Natural killer cell treated with Interleukin-12 subunit alpha and Interleukin-12 subunit beta and Interleukin-15 and Interleukin-18, amount 100 ng/mL, for 72 hours (primary cell): Measurements from ENCODE around the gene P2RY2. TPM values are rescaled to one million over a fixed set of nuclear protein-coding genes. Genes with fewer than 3 reads are reported as not detected.
"Not testable (repeated sequence)": the region's sequence is repeated elsewhere in the genome, so short reads cannot be mapped to it uniquely, and the experiment has no call there.

Source experiments
- ATAC-seq, 2 donors: fragments of 150-1000 bp; cut with Tn5 transposase in 1 of 2; sonication (Bioruptor Pico), chemical (Tn5 transposase) in 1 of 2; 2 replicates each; pipeline ENCODE4 v1.10.0; 2021
- DNase-seq: peaks from one replicate; pipeline ENCODE4 v3.0.0; 2022; ENCODE audit warnings: low spot score
- H3K27ac Mint-ChIP-seq, 2 donors: 1 replicate in 1 of 2; 2 replicates in 1 of 2; pipeline ENCODE4 v1.8.0; 2022; ENCODE audit warnings: mixed read lengths in 2 of 2, mild to moderate bottlenecking in 1 of 2, moderate library complexity in 1 of 2
- H3K27me3 Mint-ChIP-seq, 2 donors: 1 replicate in 1 of 2; 2 replicates in 1 of 2; pipeline ENCODE4 v1.8.0; 2022; ENCODE audit warnings: mixed read lengths in 2 of 2
- H3K36me3 Mint-ChIP-seq: one replicate; pipeline ENCODE4 v1.8.0; 2022; ENCODE audit warnings: mixed read lengths
- H3K4me1 Mint-ChIP-seq, 2 donors: 1 replicate in 1 of 2; 2 replicates in 1 of 2; pipeline ENCODE4 v1.8.0; 2022; ENCODE audit warnings: low read depth in 2 of 2, mixed read lengths in 2 of 2, mild to moderate bottlenecking in 1 of 2
- H3K4me3 Mint-ChIP-seq: one replicate; pipeline ENCODE4 v1.8.0; 2022; ENCODE audit warnings: mixed read lengths
- H3K9me3 Mint-ChIP-seq: 2 replicates; pipeline ENCODE4 v1.8.0; 2022; ENCODE audit warnings: mixed read lengths
- total RNA-seq, 2 donors: library from RNA; stranded (reverse); gene quantifications; one replicate each; pipeline ENCODE4 v1.2.3, GENCODE V29; 2022

Gene P2RY2
- total RNA-seq, 2 donors from 2014 or later, result 0.20 TPM; not detected in 1

DNA sequence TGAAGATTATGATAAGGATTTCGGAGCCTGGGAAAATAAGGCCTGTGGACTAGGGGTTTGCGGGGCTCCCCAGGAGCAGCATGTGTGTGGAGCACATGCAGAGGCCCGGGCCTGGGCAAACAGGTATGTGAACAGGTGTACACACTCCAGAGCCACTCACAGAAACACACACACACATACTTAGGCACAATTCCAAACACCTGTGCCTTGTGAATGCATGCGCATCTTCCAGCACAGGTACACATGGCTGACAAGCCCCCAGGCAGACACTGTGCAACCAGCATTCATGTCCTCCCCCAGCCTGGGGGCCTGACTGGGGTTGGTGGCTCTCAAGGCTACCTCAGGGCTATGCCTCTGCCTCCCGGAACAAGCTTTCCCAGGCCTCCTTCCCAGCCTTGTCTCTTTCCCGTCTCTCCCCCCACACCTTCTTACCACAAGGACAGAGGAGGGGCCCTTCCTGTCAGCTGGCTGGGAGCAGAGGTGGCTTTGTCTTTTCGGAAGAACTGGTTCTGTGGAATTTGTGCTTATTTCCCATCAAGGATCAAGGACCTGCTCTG lies 51.5 kb downstream of the P2RY2 start:
- H3K9me3 Mint-ChIP-seq, result no peaks in the 10 kb centered on the region
- peaks cover 13 to 22% of the 10 kb centered on the region in 2 donors for H3K27me3 Mint-ChIP-seq
- H3K36me3 Mint-ChIP-seq, result no peaks in the 10 kb centered on the region
- no peak overlapping the region for H3K27ac Mint-ChIP-seq
- DNase-seq, result peak; percentile 51
- peaks cover 0 to 3% of the 10 kb centered on the region in 2 donors for H3K4me1 Mint-ChIP-seq
- ATAC-seq, result no peak
- no peak overlapping the region for H3K4me3 Mint-ChIP-seq

DNA sequence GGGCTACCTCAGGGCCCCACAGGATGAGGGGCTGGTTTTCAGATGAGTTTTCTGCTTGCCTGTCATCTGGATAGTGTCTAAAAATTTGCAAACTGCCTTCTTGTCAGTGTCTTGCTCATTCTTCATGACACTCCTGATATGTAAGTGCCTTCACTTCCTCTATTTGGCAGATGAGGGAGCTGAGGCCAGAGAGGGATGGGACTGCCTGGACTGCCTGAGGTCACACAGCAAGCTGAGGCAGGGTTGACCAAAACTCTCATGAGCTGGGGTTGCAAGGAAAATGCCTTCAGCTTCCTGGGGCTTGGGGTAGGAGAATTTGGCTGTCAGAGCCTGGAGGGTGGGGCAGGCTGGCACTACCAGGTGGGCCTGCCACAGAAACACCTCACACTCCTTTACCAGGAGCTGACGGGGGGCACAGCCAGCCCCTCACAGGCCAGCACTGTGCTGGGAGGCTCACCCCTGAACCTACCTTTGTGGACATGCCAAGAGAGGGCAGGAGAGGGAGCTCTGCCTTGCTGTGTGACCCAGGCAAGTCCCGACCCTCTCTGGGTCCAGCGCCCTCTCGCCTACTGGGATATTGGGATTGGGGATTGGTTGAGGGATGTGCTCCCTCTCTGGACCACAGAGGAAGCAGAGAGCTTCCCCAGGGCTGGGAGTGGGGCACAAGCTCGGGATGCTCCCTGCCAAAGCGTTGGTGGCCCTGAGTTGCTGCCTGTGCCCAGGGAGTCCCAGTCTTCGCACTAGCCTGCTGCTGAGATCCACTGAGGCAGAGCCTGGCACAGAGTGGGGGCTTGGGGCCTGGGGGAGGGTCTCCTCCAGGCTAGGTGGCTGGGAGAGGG lies 52.2 kb downstream of the P2RY2 start:
- no peak overlapping the region for H3K4me3 Mint-ChIP-seq
- H3K4me1 Mint-ChIP-seq, result no peaks in the 10 kb centered on the region
- peaks cover 7 to 15% of the 10 kb centered on the region in 2 donors for H3K27me3 Mint-ChIP-seq
- H3K36me3 Mint-ChIP-seq, result no peaks in the 10 kb centered on the region
- DNase-seq (peak; percentile 39), ATAC-seq (no peak)
- no peak overlapping the region for H3K27ac Mint-ChIP-seq
- no peaks in the 10 kb centered on the region for H3K9me3 Mint-ChIP-seq

DNA sequence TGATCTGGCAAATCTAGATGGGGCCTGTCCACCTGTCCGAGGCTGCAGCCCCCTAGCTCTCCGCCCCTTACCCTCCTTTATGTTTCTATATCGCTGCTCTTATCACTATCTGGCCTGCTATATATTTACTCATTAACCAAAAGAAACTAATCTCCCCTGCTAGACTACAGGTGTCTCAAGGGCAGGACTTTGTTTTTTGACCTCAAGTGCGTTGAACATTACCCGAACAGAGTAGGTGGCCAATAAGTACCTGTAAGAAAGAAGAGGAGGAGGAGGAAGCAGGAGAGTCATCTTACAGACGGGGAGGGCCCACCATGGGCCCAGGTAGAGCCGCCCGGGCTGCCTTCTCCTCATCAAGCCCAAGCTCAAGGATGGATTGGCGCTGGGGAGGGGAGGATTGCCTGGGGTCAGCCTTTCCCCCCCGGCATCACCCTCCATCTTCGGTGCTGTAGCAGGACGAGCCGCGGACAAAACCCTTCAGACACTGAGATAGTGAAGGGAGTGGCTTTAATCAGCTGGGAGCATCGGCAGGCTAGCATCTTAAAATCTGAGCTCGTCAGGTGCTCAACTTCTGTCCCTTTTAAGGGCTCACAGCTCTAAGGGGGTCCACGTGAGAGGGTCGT lies 52.9 kb downstream of the P2RY2 start:
- Mint-ChIP-seq H3K36me3 (no peaks in the 10 kb centered on the region), H3K27me3 (peaks cover 7 to 10% of the 10 kb centered on the region in 2 donors), H3K4me1 (no peaks in the 10 kb centered on the region), H3K9me3 (no peaks in the 10 kb centered on the region), H3K4me3 (no peak overlapping the region), H3K27ac (no peak overlapping the region)
- ATAC-seq (no peak), DNase-seq (peak; percentile 58)

DNA sequence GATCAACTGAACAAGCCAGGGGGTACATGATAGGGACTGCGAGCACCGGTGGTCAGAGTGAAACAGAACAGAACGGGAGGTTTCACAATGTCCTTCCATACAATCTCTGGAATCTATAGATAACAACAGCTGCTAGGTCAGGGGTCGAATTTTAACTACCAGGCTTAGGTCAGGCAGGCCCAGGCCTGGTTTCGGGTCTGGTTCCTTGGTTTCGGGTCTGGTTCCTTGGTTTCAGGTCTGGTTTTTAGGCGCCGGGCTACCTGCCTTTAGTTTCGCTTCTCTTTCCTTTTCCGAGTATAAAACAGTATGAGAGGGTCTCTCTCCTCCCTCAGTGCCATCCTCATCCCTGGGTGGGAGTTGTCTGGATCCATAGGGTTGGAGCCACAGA lies 53.4 kb downstream of the P2RY2 start:
- not testable (repeated sequence) for H3K9me3 Mint-ChIP-seq, H3K4me3 Mint-ChIP-seq, H3K27ac Mint-ChIP-seq, ATAC-seq, H3K27me3 Mint-ChIP-seq, DNase-seq, H3K4me1 Mint-ChIP-seq, H3K36me3 Mint-ChIP-seq

DNA sequence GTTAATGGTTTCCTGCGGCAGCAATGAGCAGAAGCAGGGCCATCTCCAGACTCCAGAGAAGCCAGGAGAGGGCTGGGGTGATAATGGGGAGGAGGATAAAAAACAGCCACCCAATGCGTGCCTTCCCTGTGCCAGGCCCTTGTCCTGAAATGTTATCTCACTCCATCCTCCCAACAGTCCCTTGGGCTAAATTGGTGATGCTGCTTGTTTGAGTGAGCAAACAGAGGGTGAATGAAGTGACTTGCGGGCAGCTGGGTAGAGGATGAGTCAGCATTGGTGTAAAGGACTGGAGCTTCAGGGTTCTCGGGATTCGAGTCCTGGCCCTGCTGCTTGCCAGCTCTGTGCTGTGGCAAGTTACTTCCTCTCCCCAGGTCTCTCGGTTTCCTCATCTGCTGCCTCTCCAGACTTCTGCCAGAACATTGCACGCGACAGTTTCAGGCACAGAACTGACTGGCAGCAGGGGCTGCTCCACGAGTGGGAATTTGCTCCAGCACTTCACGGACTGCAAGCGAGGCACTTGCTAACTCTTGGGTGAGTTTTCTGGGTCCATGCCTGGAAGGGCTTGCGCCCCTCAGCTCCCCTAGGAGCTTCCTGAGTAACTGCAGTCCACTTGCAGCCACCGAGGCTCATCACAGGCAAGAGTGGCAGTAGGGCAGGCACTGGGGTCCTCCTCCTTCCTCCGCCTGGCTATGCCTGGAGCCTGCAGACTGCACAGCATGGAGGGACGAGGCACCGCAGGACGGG lies 54.0 kb downstream of the P2RY2 start, which contains the start of gene P2RY6:
Gene P2RY6, plus strand, starts transcription at position 403 of the 744 bp plus-strand sequence. CDS start 24,181 bp downstream, outside the sequence.
- Mint-ChIP-seq H3K4me1 (no peaks in the 10 kb centered on the region), H3K27ac (no peak within 1 kb of the TSS), H3K4me3 (no peak within 1 kb of the TSS), H3K27me3 (peaks cover 7 to 8% of the 10 kb centered on the region in 2 donors), H3K36me3 (no peaks in the 10 kb centered on the region), H3K9me3 (no peaks in the 10 kb centered on the region)
- no peak for ATAC-seq
- peak; percentile 44 for DNase-seq

DNA sequence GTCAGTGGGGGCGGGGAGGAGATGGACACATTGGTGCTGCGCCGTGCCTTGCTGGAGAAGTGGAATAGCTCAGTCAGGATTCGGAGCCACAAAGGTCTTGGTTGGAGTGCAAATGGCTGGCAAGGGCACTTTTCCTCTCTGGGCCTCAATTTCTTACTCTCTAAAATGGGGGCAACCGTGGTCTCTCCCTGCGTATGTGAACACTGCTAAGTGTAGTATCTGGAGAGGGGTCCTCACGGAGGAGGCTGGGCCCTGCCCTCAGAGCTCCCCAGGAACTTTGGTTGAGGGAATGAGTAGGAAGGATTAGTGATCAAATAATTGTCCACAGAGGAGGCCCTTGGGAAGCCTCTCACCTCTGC lies 54.6 kb downstream of the P2RY2 start:
- H3K36me3 Mint-ChIP-seq, result no peaks in the 10 kb centered on the region
- no peaks in the 10 kb centered on the region for H3K4me1 Mint-ChIP-seq
- DNase-seq (no peak), ATAC-seq (no peak)
- no peak overlapping the region for H3K27ac Mint-ChIP-seq
- H3K4me3 Mint-ChIP-seq, result no peak overlapping the region
- H3K9me3 Mint-ChIP-seq, result no peaks in the 10 kb centered on the region
- H3K27me3 Mint-ChIP-seq, result peaks cover 5 to 7% of the 10 kb centered on the region in 2 donors

DNA sequence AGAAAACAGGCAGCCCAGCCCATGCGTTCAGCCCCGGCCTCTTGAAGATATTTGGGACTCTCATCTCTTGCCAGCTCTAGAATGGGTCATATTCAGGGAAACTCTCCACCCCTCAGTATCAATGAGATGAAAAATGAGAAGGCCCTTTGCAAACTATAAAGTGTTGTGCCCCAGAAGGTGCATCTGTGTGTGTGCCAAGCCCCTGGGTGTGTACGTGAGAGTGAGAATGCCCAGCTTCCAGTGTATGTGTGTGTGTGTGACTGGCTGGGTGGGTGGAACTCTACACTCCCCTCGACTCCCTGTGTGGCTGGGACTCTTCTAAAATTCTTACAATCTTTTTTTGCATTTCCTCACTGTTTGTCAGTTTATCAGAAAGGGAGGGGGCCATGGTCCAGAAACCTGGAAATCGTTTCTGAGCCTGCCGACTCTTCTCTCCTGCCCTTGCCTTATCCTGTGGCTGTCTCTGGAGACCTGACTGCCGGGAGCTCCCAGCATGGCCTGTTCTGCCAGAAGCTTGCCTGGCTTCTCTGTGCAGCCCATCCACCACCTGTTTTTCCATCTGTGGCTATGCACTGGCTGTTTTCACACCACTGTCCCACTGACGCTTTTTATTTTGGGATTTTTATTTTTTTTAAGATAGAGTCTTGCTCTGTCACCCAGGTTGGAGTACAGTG lies 55.3 kb downstream of the P2RY2 start:
- Mint-ChIP-seq H3K27me3 (peaks cover 5 to 7% of the 10 kb centered on the region in 2 donors), H3K36me3 (no peaks in the 10 kb centered on the region), H3K4me3 (no peak overlapping the region), H3K4me1 (no peaks in the 10 kb centered on the region), H3K27ac (no peak overlapping the region), H3K9me3 (no peaks in the 10 kb centered on the region)
- peak; percentile 35 for DNase-seq
- no peak for ATAC-seq

DNA sequence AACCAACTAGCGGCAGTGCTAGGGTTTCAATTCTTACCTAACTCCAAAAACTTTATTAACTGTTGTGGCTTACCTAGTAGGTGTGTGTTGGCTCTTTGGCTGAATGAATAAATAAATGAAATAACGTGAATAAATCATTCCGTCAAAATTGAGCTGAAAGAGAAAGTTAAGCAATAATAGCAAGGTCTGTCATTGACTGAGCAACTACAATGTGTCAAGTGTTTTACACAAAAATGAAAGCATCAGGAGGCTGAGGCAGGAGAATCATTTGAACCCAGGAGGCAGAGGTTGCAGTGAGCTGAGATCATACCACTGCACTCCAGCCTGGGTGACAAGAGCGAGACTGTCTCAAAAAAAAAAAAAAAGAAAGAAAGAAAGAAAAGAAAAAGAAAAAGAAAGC lies 56.1 kb downstream of the P2RY2 start:
- ATAC-seq, H3K36me3 Mint-ChIP-seq, H3K27ac Mint-ChIP-seq, H3K9me3 Mint-ChIP-seq, DNase-seq, H3K27me3 Mint-ChIP-seq, H3K4me1 Mint-ChIP-seq, H3K4me3 Mint-ChIP-seq: not testable (repeated sequence)

DNA sequence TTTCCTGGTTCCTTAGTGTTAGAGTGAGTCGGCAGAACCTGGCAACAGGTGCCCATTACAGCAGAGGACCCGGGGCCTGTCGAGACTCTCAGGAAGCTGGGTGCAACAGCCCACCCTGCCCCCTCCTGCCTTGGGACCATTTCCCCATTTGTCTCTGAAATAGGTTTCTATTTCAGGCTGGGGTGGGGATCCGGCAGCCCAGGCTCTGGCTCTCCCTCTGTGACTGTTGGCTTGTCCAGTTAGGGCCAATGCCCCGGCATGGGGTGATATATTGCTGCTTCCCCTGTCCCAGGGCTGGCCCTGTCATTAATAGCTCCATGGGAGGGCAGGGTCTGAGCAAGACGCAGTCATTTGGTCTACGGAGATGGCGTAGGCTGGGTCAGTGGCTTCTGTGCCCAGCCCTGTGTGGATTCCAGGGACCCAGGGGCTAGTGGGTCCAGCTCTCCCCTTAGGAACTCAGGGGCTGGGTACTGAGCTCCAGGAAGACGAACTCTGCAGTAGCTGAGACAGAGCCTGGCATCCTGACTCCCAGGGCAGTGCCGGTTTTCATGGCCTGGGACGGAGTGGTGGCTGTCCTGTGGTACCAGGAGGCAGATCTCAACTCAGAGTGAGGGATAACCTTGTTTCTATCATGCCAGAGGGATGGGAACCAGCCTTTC lies 56.8 kb downstream of the P2RY2 start:
- H3K36me3 Mint-ChIP-seq, result no peaks in the 10 kb centered on the region
- ATAC-seq (no peak), DNase-seq (peak; percentile 37)
- peaks cover 3 to 7% of the 10 kb centered on the region in 2 donors for H3K27me3 Mint-ChIP-seq
- H3K27ac Mint-ChIP-seq, result no peak overlapping the region
- no peaks in the 10 kb centered on the region for H3K4me1 Mint-ChIP-seq
- H3K4me3 Mint-ChIP-seq, result no peak overlapping the region
- H3K9me3 Mint-ChIP-seq, result no peaks in the 10 kb centered on the region

DNA sequence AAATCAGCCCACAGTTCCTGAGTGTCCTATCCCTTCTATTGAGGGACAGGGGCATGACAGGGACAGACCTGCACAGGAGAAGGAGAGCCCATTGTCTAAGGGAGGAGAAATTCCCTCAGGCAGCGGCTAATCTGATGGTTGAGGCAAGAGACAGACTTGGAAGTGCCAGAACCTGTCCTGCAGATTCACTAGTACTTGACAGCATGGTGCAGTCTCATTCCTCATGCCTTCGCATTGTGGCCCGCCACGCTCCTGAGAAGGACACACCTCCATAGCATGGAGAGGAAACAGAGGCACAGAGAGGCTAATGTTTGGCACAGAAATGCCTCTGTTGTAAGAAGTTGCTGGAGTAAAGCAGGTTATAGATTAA lies 57.3 kb downstream of the P2RY2 start:
- Mint-ChIP-seq H3K4me1 (no peaks in the 10 kb centered on the region), H3K4me3 (no peak overlapping the region), H3K27ac (no peak overlapping the region), H3K9me3 (no peaks in the 10 kb centered on the region), H3K27me3 (peaks cover 3 to 7% of the 10 kb centered on the region in 2 donors), H3K36me3 (no peaks in the 10 kb centered on the region)
- DNase-seq, result peak; percentile 32
- no peak for ATAC-seq

DNA sequence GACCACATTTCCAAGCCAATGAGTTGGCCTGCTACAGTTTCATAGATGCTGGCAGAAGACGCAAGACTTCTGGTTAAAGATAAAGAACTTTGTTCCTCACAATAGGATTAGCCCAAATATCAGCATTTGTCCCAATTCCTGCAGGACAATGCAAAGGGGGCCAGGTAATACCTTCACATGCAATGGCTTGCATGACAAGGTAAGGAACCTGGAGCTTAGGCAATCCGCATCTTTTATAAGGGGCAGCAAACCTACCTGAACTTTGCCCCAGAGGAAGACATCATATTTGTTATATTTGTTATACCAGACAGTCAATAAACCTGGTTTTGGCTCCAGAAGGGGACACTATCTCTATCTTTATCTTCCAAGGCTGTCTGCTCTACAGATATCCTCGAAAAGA lies 59.4 kb downstream of the P2RY2 start:
- no peak for DNase-seq
- no peak for ATAC-seq
- peaks cover 6 to 9% of the 10 kb centered on the region in 2 donors for H3K4me1 Mint-ChIP-seq
- H3K27me3 Mint-ChIP-seq, result peaks cover 3 to 7% of the 10 kb centered on the region in 2 donors
- H3K9me3 Mint-ChIP-seq, result no peaks in the 10 kb centered on the region
- no peak overlapping the region for H3K27ac Mint-ChIP-seq
- no peak overlapping the region for H3K4me3 Mint-ChIP-seq
- no peaks in the 10 kb centered on the region for H3K36me3 Mint-ChIP-seq

DNA sequence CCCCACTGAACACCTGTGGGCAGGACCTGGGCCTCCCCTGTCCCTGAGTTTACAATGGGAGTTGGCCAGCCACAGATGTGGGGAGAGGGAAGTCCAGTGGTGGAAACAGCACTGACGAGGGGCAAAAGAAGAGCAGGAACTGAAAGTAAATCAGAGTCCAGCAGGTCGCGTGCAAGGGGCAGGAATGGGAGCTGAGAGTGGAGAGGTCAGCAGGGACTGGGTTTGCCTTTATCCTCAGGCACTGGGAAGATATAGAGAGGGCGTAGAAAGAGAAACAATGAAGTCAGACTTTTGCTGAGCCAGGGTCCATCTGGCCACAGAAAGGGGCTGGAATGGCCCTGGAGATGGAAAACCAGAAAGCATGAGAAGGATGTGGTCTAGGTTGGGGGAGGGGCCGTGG lies 62.5 kb downstream of the P2RY2 start:
- no peak for ATAC-seq
- Mint-ChIP-seq H3K4me3 (peak overlapping the region; percentile 4), H3K36me3 (no peaks in the 10 kb centered on the region), H3K27me3 (no peaks in the 10 kb centered on the region), H3K27ac (no peak overlapping the region), H3K9me3 (no peaks in the 10 kb centered on the region), H3K4me1 (peaks cover 6 to 9% of the 10 kb centered on the region in 2 donors)
- no peak for DNase-seq

DNA sequence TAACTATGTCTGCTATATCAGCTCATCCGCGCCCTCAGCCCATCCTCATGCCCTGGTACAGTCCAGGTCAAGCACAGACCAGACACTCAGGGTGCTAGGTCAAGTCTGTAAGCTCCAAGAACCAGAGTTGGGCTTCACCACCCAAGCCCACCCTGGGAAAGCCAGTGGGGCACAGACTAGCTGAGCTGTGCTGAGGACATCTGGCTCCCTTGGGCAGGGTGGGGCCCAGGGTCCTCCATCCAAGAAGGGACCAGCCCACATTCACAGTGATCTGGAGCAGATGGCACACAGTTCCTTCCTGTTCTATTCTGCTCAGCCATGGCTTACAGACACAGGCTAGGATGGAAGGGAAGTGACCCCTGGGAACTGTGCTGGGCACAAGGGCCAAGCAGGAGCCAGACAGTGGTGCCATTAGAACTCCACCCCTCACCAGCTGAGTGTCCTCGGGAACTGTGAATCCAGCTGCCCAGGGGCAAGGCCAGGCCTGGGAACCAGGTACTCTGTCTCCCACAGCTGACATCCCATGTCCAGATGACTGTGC lies 63.2 kb downstream of the P2RY2 start:
- DNase-seq, result no peak
- Mint-ChIP-seq H3K4me1 (peaks cover 6 to 9% of the 10 kb centered on the region in 2 donors), H3K9me3 (no peaks in the 10 kb centered on the region), H3K4me3 (no peak overlapping the region), H3K27ac (no peak overlapping the region), H3K27me3 (no peaks in the 10 kb centered on the region), H3K36me3 (no peaks in the 10 kb centered on the region)
- ATAC-seq, result peak; percentile 7 to 26
